Stomach (tissue), 4 donors: ENCODE results near the gene LRFN2.

Source experiments
- CTCF ChIP-seq, 7 experiments: fragments of 450-650 bp in 4 of 7; fragments of 200-600 bp in 3 of 7; sonication (generic) in 3 of 7; IDR thresholded peaks; one replicate each; pipeline ENCODE4 v1.5.1; 2016 to 2019; ENCODE audit warnings: antibody characterized with exemption in 7 of 7, control low read depth in 2 of 7, mild to moderate bottlenecking in 1 of 7
- EP300 ChIP-seq: sonication (generic); formaldehyde crosslinking; IDR thresholded peaks from one replicate; pipeline ENCODE4 v1.6.1; 2017; ENCODE audit warnings: antibody characterized with exemption
- POLR2A ChIP-seq, 4 donors: fragments of 450-650 bp; IDR thresholded peaks; one replicate each; pipeline ENCODE4 v1.6.1; 2016; ENCODE audit warnings: antibody characterized with exemption in 4 of 4, control low read depth in 2 of 4, mild to moderate bottlenecking in 1 of 4, moderate library complexity in 1 of 4
- POLR2AphosphoS5 ChIP-seq, 3 donors: sonication (generic); formaldehyde crosslinking; IDR thresholded peaks; one replicate each; pipeline ENCODE4 v1.6.1; 2016; ENCODE audit warnings: antibody characterized with exemption in 3 of 3

DNA sequence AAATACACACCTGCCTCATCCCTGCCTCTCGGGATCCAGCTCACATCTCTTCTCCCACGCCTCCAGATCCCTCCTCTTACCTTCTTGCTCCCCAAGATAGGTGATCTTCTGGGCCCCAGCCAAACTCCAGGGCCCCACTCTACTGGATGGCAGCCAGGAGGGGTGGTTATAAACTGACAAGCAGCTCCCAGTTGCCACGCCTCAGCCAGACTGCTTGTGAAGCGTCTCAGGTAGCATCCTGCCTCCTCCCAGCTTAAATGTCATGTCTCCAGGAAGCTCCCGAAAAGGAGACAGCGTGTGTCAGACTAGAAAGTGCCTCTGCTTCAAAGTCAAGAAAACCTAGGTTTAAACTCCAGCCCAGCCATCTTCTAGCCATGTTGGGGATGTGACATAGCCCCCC lies 114.1 kb downstream of the LRFN2 start:
- TF ChIP-seq CTCF (IDR thresholded peaks at IDR 0.05) (no peak), POLR2A (IDR thresholded peaks at IDR 0.05) (no peak), EP300 (no peak), POLR2AphosphoS5 (IDR thresholded peaks at IDR 0.05) (no peak)
